ENCODE results near the gene CKMT1A. TPM values are rescaled to one million over a fixed set of nuclear protein-coding genes. Genes with fewer than 3 reads are reported as not detected.
"Not testable (repeated sequence)": the region's sequence is repeated elsewhere in the genome, so short reads cannot be mapped to it uniquely, and the experiment has no call there.

Gene CKMT1A
- total RNA-seq = 0.35 TPM in 1 of 2 replicates, not detected in the other

- not testable (repeated sequence) for DNase-seq (ENCODE audit: low read depth)
Observed at GRCh38 chr15:43693148-43694022, at the start of gene CKMT1A. TSS of gene CKMT1A (plus strand) at chr15:43693859. CDS start at chr15:43694051, 192 bp downstream.

- no peak for DNase-seq (ENCODE audit: low read depth)
Observed at GRCh38 chr15:43648649-43649429, 44.8 kb upstream of the CKMT1A start, which contains the start of gene CATSPER2. TSS of gene CATSPER2 (minus strand) at chr15:43648844. CDS start at chr15:43648061, 783 bp downstream.

GRCh38 chr15:43649430-43649926, 44.2 kb upstream of the CKMT1A start:
- not testable (repeated sequence) for DNase-seq (ENCODE audit: low read depth)

DNA sequence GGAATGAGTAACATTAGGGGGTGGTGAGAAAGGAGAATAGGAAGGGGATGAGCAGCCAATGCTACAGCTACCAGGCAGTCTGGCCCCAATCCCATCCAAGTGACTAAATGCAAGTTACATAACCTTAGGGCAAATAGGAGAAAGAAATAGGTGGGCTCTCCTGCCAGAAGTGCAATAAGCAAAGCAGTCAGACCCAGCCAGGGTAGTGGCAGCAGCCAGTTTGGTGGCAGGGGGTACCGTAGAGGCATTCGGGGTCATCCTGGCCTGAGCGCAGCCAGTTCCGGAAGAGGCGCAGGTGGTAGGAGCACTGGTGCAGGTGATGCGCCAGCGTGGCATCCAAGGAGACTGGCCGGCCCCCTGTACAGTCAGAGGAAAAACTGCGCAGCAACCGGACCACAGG, 33.9 kb upstream of the CKMT1A start:
- not testable (repeated sequence) for DNase-seq (ENCODE audit: low read depth)

DNA sequence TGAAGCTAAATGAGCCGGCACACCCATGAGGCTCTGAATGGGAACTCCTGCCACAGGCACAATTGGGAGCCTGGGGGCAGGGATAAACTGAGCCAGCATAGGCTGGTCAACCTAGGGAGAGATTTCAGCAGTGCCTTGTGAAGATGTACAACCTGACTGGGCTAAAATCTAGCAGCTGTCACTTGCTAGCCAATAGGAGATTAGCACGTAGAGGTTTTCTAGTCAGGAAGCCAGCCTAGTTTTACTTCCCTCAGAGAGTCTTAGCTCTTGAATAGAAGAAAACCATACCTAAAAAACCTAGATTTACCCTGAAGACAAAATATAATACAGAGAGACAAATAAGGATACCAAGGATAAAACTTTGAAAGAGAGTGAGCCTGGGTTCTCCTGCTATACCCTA, 31.4 kb upstream of the CKMT1A start:
- not testable (repeated sequence) for DNase-seq (ENCODE audit: low read depth)

DNA sequence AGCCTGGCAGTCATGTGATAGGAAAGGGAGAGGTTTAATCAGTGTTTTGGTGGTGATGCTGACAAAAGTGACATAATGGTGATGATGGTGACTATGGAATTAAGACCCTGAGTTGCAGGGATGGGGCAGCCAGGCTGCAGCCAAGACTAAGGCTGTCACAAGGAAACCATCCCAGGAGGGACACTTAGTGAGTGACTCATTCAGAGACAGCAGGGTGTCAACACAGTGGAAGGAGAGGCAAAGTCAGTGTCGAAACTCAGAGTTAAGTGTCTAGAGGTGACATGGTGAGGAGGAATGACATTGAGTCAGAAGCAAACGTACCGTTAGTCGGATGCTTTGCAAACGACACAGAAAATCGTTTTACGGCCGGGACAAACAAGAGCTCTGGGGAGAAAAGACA, 30.3 kb upstream of the CKMT1A start:
- DNase-seq (ENCODE audit: low read depth) = not testable (repeated sequence)

DNA sequence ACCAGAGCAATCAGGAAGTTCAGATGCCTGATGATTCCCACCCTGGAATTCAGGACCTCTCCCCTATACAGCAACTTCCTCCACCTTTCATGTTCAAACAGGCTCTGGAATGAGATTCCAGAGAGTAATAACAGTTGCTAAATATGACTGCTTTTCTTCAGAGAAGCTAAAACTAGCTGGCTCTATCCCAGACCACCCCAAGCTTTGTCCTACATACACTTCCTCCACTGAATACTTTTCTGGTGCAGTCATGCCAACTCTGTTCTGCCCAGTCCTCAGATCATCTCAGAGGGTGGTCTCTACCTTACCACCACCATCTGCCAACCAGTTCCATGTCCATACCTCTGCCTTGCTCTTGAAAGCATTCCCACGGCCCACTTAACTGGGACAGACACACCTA, 27.5 kb upstream of the CKMT1A start:
- not testable (repeated sequence) for DNase-seq (ENCODE audit: low read depth)

- not testable (repeated sequence) for DNase-seq (ENCODE audit: low read depth)
Observed at GRCh38 chr15:43674175-43674574, 19.5 kb upstream of the CKMT1A start.

DNA sequence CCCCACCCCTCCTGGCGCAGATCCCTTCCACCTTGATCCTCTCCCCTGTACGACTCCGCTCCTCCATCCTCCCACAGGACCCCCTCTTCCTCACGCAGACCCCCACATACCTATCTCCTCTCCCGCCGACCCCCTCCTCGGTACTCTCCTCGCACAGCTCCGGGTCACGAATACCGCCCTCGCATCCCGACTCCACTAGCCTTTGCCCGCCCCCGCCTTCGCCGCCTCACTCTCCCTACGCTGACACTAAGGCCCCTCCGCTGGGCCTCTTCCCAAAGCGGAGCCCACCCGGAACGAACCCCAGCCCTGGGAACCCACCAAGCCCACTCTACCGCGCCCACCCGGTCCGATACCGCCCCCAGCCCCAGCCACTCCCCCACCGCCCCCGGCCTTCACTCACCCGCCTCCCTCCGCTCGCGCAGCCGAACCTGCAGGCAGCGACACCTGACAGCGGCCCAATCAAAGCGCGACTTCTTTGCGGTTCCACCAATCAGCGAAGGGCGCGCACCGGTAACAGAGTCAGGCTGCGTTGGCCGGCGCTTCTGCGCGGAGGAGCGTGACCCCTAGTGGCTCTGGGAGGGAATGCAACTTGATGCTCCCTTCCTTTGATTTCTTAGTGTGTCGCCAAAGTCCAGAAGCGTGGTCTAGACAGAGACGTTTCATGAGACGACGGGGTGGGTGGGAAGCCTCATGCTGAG, 3.9 kb upstream of the CKMT1A start:
- DNase-seq (ENCODE audit: low read depth) = not testable (repeated sequence)

GRCh38 chr15:43692679-43693078, 980 bp upstream of the CKMT1A start:
- DNase-seq (ENCODE audit: low read depth) = not testable (repeated sequence)

GRCh38 chr15:43702174-43702573, 8.5 kb downstream of the CKMT1A start:
- no peak for DNase-seq (ENCODE audit: low read depth)

GRCh38 chr15:43702701-43703424, 9.2 kb downstream of the CKMT1A start:
- no peak for DNase-seq (ENCODE audit: low read depth)

GRCh38 chr15:43710431-43711131, 16.9 kb downstream of the CKMT1A start:
- not testable (repeated sequence) for DNase-seq (ENCODE audit: low read depth)

DNA sequence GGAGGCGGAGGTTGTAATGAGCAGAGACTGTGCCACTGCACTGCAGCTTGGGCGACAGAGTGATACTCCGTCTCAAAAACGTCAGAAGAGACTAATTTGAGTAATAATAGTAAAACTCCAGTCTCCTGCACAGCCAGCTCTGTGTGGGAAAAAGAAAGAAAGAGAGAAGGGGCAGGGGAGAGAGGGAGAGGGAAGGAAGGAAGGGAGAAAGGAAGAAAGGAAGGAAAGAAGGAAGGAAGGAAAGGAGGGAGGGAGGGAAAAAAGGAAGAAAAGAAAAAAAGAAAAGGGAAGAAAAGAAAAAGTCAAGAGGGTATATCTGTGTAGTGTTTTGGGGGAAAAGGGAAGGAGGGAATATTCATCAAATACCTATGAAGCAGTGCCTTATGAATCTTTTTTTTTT, 29.5 kb downstream of the CKMT1A start:
- DNase-seq (ENCODE audit: low read depth) = no peak

- not testable (repeated sequence) for DNase-seq (ENCODE audit: low read depth)
Observed at GRCh38 chr15:43726306-43726705, 32.6 kb downstream of the CKMT1A start.

GRCh38 chr15:43728053-43728725, 34.5 kb downstream of the CKMT1A start:
- DNase-seq (ENCODE audit: low read depth) = not testable (repeated sequence)

DNA sequence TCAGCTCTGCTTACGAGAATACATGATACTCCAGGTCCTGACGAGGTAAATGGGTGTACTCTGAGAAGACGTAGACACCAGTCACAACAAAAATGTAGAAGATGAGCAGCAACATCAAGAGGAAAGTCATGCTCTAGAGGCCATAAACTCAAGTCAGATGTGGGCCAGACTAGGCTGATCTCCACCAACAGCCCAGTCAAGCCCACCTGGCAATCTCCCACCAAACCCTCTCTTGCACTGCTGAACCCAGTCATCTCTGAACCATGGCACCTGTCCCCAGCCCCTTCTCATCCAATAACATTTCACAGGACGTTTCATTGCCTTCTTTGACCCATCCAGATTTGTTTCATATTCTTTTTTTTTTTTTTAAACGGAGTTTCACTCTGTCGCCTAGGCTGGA, 41.8 kb downstream of the CKMT1A start:
- no peak for DNase-seq (ENCODE audit: low read depth)

DNA sequence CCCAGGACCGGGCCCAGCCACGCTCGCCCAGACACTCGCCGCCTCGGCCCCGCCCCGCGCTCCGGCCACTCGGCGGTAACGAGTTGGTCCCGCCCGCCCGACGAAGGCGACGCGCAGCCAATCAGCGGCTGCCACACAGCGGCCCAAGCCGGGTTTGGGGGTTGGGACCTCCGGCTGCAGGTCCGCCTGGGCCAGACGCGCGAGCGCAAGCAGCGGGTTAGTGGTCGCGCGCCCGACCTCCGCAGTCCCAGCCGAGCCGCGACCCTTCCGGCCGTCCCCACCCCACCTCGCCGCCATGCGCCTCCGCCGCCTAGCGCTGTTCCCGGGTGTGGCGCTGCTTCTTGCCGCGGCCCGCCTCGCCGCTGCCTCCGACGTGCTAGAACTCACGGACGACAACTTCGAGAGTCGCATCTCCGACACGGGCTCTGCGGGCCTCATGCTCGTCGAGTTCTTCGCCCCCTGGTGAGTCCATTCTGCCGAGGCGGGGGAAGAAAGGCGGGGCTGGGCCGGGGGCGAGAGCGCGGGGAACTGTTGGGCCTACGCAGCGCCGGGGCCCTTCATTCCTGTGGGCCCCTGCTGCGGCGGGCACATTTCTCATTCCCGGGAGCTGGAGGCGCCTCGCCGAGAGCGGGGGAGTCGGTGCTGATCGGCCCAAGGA, 52.7 kb downstream of the CKMT1A start, which contains the start of gene PDIA3:
Gene PDIA3, plus strand, starts transcription at position 194 of the 658 bp plus-strand sequence. Its CDS starts 102 bp downstream, at position 296.
- DNase-seq (ENCODE audit: low read depth) = peak; percentile 72

- peak; percentile 66 for DNase-seq (ENCODE audit: low read depth)
Observed at GRCh38 chr15:43746903-43747309, 53.2 kb downstream of the CKMT1A start.
